Activated effector memory CD4-positive, alpha-beta T cell treated with anti-CD3 and anti-CD28 coated beads, Interleukin-2, amount 50 U/mL, for 16 hours (primary cell): ENCODE results near the gene LSM7.
"Not testable (repeated sequence)": the region's sequence is repeated elsewhere in the genome, so short reads cannot be mapped to it uniquely, and the experiment has no call there.

Experiments used
- DNase-seq: peaks from one replicate; pipeline ENCODE4 v3.0.0-alpha.2; 2020

Gene LSM7

GRCh38 chr19:2291185-2291751 is 37.1 kb downstream of the LSM7 start:
- DNase-seq, result no peak

DNA sequence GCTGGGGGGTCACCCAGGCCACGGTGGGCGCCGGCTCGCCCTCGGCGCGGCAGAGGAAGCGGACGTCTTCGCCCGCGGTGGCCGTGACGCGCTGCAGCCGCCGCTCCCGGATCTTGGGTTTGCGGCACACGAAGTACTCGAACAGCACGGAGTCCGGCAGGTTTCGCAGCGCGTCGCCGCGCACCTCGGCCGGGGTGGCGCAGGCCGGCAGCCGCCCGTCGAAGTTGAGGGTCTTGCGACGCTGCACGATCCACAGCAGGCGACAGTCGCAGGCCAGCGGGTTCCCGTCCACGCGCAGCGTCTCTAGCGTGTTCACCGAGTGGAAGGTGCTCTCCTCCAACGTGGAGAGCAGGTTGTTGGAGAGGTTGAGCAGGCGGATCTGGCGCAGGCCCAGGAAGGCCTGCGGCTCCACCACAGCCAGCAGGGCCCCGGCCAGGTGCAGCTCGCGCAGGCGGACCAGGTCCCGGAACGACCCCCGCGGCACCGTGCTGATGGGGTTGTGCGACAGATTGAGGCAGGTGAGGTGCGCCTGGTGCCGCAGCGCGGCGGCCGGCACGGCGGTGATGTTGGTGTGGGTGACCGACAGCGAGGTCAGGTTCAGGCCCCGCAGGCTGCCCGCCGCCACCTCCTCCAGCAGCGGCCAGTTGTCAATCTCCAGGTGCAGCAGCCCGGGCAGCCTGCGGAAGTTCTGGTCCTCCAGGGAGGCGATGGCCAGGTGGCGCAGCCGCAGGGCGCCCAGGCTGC is 37.8 kb downstream of the LSM7 start:
- no peak for DNase-seq

DNA sequence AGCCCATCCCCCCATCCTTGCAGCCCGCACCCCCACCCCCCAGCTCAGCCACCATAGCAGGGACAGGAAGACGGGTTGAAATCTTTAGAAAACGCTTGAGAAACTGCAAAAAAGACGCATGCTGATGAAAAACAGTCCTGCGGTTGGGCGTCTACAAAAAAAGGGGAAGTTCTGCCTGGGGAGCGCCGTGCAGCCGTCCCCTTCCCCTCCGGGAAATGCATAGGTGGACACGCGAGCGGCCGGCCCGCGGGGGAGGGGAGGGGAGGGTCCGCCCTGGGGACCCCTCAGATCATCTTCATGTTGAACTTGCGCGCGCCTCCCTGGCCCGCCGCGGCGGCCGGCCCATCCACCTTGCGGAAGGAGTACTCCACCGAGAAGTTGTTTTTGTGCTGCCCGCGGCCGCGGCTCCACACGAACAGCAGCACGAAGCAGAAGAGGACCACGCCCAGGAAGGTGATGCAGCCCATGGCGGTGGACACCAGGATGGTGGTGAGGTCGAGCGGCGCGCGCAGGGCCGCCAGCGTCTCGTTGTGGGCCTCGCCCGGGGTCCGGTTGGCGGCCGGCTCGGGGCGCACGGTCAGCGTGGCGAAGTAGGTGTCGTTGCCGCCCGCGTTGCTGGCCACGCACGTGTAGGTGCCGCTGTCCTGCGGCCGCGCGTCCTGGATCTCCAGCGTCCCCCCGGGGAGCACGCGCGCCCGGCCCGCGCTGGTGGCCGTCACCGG is 38.5 kb downstream of the LSM7 start:
- DNase-seq, result peak; percentile 81

- DNase-seq, result no peak
Observed at GRCh38 chr19:2288818-2289713, 39.3 kb downstream of the LSM7 start.

GRCh38 chr19:2288338-2288817 is 40.0 kb downstream of the LSM7 start:
- no peak for DNase-seq

GRCh38 chr19:2287585-2288337 is 40.6 kb downstream of the LSM7 start:
- DNase-seq, result no peak

- DNase-seq, result no peak
Observed at GRCh38 chr19:2286402-2287140, 41.8 kb downstream of the LSM7 start.

- no peak for DNase-seq
Observed at GRCh38 chr19:2283835-2284507, 44.4 kb downstream of the LSM7 start.

DNA sequence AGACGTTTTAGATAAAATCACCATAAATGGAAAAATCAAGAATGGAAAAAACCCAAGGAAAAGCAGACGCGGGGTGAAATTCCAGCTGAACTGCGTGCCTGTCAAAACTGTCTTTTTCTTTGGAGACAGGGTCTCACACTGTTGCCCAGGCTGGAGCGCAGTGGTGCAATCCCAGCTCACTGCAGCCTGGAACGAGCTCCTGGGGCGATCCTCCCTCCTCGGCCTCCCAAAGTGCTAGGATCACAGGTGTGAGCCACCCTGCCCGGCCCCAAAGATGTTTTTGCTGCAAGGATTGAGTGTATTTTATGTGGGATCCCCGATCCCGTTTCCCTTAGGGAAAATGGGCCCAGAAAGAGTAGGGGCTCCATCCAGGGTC is 45.5 kb downstream of the LSM7 start:
- no peak for DNase-seq

DNA sequence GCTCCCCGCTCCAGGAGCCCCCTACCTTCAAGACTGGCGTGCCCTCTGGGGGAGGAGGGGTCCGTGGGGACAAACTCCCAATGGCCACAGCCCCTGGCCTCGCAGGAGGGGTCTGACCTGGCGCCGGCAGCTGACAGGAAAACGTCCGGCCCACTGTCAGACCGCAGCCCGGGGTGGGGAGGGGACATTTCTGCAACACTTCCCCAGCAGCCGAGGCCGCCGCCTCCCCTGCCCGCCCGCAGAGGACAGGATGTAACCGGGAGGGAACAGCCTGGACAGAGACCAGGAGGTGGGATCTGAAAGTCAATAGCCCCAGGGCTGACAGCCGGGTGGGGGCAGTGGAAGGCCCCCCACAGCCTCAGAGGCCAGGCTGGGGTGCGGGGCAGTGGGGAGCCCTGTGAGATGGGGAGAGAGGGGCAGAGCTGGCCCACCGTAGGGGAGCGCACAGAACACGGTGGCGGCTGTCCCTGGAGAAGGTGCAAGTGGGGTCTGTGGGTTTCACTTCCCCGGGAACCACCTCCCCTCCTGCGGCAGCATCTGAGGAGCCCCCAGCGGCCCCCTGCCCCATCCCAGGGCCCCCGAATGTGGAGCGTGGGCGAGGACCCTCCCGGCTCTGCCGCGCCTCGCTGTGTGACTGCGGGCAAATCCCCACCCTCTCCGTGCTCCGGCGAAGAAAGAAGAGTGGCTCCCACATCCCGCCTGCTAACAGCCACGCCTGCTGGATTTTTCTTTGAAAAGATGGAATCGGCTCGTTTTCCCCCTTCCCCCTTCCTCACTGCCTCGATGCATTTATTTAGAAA is 46.1 kb downstream of the LSM7 start, which contains the start of gene PEAK3:
PEAK3 (minus strand) TSS at position 114 of the 800 bp plus-strand sequence. CDS start 1,244 bp downstream, outside the sequence.
- peak; percentile 73 for DNase-seq

DNA sequence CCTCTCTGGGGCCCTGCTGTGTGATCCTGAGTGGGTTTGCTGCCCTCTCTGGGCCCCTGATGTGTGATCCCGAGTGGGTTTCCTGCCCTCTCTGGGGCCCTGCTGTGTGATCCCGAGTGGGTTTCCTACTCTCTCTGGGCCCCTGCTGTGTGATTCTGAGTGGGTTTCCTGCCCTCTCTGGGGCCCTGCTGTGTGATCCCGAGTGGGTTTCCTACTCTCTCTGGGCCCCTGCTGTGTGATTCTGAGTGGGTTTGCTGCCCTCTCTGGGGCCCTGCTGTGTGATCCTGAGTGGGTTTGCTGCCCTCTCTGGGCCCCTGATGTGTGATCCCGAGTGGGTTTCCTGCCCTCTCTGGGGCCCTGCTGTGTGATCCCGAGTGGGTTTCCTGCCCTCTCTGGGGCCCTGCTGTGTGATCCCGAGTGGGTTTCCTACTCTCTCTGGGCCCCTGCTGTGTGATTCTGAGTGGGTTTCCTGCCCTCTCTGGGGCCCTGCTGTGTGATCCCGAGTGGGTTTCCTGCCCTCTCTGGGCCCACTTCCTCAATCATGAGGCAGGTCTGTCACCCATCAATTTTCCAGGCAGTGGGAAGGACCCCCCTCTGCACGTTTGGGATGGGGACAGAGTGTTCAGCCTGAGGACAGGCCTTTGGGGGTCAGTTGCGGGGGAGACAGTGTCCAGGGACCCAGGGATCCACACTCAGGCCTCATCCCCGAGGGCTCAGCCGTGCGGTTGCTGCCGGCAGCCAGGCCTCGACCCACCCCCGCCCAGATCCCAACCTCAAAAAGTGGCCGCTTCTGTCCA is 46.9 kb downstream of the LSM7 start:
- not testable (repeated sequence) for DNase-seq

DNA sequence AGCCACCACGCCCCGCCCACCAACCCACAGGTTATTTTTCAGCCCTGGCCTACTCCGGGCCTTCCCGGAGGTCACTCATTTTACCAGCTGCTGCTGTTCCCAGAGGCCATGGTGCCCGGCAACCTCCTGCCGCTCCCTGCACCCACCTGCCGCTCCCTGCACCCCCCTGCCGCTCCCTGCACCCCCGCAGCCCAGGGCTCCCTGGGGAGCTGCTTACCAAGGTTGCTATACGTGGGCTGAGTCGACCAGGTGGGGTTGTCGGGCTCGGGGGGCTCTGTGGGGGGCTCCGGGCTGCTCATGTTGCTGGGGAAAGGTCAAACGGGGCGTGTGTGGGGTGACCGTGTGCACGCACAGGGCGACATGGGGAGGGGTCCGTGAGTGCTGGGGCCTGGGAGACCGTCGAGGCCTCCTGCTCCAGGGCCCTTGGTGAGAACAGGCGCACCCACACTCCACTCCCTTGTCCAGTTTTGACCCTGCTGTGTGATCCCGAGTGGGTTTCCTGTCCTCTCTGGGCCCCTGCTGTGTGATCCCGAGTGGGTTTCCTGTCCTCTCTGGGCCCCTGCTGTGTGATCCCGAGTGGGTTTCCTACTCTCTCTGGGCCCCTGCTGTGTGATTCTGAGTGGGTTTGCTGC is 47.6 kb downstream of the LSM7 start:
- DNase-seq, result no peak

DNA sequence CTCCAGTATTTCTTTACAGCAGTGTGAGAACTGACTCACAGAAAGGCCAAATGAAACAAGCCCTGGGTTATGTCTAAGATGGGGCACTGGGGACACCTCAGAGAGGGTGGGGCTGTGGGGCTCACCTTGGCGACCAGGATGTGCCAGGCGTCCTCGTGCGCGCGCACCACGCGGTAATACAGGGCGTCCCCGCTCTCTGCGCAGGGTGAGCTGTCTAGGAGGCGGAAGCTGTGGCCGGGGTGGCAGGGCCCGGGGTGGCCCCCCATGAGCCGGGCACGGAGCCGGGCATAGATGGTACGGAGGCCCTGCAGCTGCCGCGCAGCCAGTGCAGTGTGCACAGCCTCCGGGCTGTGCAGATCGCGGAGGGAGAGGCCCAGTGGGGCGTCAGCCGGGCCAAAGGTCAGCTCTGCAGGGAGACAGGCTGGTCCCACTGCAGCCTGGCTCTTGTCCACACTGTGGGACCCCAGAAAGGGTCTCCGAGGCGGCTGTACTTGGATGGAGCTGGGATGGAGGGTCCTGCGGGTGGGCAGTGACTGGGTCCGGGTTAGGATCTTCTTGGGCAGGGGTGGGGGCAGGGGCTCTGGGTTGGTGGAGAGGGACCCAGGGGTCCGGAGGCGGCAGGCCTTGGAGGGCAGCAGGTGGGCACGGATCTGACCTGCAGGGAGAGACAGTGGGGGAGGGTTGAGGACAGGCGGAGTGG is 49.8 kb downstream of the LSM7 start:
- no peak for DNase-seq

DNA sequence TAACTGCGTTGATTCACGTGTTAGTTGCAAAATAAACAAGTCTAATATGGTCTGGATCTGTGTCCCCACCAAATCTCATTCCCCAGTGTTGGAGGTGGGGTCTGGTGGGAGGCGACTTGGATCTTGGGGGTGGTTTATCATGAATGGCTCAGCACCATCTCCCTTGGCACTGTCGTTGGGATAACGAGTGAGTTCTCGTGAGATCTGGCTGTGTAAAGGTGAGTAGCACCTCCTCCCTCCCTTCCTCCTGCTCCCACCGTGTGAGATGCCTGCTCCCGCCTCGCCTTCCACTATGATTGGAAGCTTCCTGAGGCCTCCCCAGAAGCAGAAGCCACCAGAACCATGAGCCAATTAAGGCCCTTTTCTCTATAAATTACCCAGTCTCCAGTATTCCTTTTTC is 51.2 kb downstream of the LSM7 start:
- no peak for DNase-seq

DNA sequence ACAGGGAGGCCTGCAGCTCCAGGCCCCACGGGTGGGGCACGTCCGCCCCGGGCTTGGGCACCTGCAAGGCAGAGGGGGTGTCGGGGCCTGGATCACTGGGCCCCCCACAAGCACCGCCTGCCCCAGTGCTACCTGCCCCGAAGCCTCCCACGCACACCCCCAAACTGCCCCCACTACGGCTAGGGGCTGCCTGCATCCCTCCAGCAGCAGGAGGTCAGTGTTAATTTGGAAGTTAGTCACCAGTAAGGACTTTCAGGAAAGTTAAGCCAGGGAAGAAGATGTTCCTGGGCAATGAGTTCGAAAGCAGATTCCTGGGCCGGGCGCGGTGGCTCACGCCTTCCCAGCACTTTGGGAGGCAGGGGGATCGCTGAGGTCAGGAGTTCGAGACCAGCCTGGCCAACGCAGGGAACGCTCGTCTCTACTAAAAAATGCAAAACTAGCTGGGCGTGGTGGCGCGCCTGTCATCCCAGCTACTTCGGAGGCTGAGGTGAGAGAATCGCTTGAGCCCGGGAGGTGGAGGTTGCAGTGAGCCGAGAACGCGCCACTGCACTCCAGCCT is 51.9 kb downstream of the LSM7 start:
- DNase-seq, result no peak

DNA sequence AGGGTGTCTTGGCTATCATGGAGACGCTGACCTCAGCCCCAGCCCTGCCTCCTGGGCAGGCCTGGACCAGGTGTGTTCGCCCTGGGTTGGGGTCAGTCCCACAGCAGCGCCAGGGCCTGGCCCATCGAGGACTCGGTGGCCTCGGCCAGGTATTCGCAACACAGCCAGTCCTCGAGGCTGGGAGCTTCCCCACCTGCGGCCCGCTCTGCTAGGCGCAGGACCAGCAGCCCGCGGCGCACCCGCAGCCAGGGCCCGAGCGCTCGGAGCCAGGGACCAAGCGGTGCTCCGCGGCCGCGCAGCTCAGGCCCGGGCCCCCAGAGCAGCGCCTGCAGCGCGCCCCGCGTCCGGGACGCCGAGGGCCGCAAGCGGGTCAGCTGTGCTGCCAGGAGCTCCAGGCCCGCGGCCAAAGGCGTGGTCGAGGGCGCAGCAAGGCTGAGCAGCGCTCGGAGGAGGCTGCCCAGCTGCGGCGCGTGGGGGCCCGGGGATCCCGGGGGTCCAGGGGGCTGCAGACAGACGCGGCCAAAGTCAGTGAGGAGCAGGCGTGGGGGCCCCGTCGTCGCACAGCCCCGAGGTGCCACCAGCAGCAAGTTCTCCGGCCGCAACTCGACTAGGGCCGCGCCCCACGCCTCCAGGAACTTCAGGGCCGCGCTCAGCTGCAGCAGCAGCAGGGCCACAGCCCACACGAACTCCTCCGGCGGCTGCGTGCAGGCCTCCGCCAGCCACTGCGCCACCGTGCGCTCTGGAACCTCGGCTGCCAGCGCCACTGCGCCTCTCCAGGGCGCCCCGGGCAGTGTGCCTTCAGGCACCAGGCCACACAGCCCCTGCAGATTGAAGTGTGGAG is 52.6 kb downstream of the LSM7 start:
- no peak for DNase-seq
